Measurements from ENCODE around the gene MICAL2.

GRCh38 chr11:12217879-12218278 lies 107.5 kb downstream of the MICAL2 start:
- TF ChIP-seq CTCF (IDR thresholded peaks at IDR 0.05) (no peak), ZFX (IDR thresholded peaks at IDR 0.05; ENCODE audit: borderline replicate concordance) (no peak)

Data from 22Rv1 (cell line).